Limb (tissue), 2 donors: ENCODE results near the gene SRBD1.

Experiments used
- DNase-seq, 2 donors: peaks; one replicate each; pipeline ENCODE4 v3.0.0-alpha.2; 2016; ENCODE audit errors: extremely low spot score in 2 of 2

SRBD1 gene

GRCh38 chr2:45636008-45636407 is 24.9 kb upstream of the SRBD1 start:
- DNase-seq = no peak

- no peak for DNase-seq
Measured at GRCh38 chr2:45634223-45634622, 23.2 kb upstream of the SRBD1 start.

GRCh38 chr2:45631955-45632354 is 20.9 kb upstream of the SRBD1 start:
- DNase-seq = no peak

- no peak for DNase-seq
Measured at GRCh38 chr2:45631319-45631718, 20.3 kb upstream of the SRBD1 start.

GRCh38 chr2:45629971-45630370 is 18.9 kb upstream of the SRBD1 start:
- no peak for DNase-seq

- DNase-seq = no peak
Measured at GRCh38 chr2:45627911-45628310, 16.8 kb upstream of the SRBD1 start.

- DNase-seq = no peak
Measured at GRCh38 chr2:45626387-45627221, 15.5 kb upstream of the SRBD1 start.

- no peak for DNase-seq
Measured at GRCh38 chr2:45625824-45626223, 14.8 kb upstream of the SRBD1 start.

- no peak for DNase-seq
Measured at GRCh38 chr2:45623098-45623497, 12.0 kb upstream of the SRBD1 start.

GRCh38 chr2:45622336-45623075 is 11.4 kb upstream of the SRBD1 start:
- no peak for DNase-seq

- no peak for DNase-seq
Measured at GRCh38 chr2:45617496-45617895, 6.4 kb upstream of the SRBD1 start.

- DNase-seq = no peak
Measured at GRCh38 chr2:45616658-45617411, 5.8 kb upstream of the SRBD1 start.

- no peak for DNase-seq
Measured at GRCh38 chr2:45614871-45615415, 3.9 kb upstream of the SRBD1 start.

GRCh38 chr2:45614330-45614729 is 3.3 kb upstream of the SRBD1 start:
- no peak for DNase-seq

- no peak for DNase-seq
Measured at GRCh38 chr2:45612731-45613130, 1.7 kb upstream of the SRBD1 start.

- DNase-seq = no peak
Measured at GRCh38 chr2:45612285-45612684, 1.2 kb upstream of the SRBD1 start.

- peak; percentile 65 to 73 for DNase-seq
Measured at GRCh38 chr2:45610281-45611019, 617 bp downstream of the SRBD1 start.

- DNase-seq = no peak
Measured at GRCh38 chr2:45607701-45608100, 3.4 kb downstream of the SRBD1 start.

- DNase-seq = no peak
Measured at GRCh38 chr2:45606796-45607195, 4.3 kb downstream of the SRBD1 start.

GRCh38 chr2:45605116-45605515 is 6.0 kb downstream of the SRBD1 start:
- no peak for DNase-seq

GRCh38 chr2:45602624-45603023 is 8.4 kb downstream of the SRBD1 start:
- no peak for DNase-seq
